ENCODE measurements around the gene ANO4. TPM values are rescaled to one million over a fixed set of nuclear protein-coding genes. Genes with fewer than 3 reads are reported as not detected.
A peak's percentile ranks its signal among the peaks of the same experiment; 100 is the strongest.
"Not testable (repeated sequence)": the region's sequence is repeated elsewhere in the genome, so short reads cannot be mapped to it uniquely, and the experiment has no call there.

Gene ANO4
- total and polyA plus RNA-seq, 9 donors, result 0.35 to 1.2 (median 0.71) TPM

- DNase-seq, result no peak
- no peaks in the 10 kb centered on the region for H3K36me3 ChIP-seq (ENCODE audit: control insufficient read depth, insufficient read depth, low read length)
- no peaks in the 10 kb centered on the region for H3K4me1 ChIP-seq (ENCODE audit: control insufficient read depth, insufficient read depth, low read length)
- H3K9me3 ChIP-seq (replicated peaks; ENCODE audit: control insufficient read depth, low read depth, low read length), result no peaks in the 10 kb centered on the region
- no CpG with 5 or more reads among the region's 3 CpGs for WGBS (ENCODE audit: insufficient coverage)
- no peaks in the 10 kb centered on the region for H3K27me3 ChIP-seq (ENCODE audit: control insufficient read depth, insufficient read depth, low read length)
- H3K27ac ChIP-seq (ENCODE audit: low read length), result no peak overlapping the region
- H3K4me3 ChIP-seq (ENCODE audit: low read length), result no peak overlapping the region
Observed at GRCh38 chr12:101089271-101089670, 294.7 kb downstream of the ANO4 start.

DNA sequence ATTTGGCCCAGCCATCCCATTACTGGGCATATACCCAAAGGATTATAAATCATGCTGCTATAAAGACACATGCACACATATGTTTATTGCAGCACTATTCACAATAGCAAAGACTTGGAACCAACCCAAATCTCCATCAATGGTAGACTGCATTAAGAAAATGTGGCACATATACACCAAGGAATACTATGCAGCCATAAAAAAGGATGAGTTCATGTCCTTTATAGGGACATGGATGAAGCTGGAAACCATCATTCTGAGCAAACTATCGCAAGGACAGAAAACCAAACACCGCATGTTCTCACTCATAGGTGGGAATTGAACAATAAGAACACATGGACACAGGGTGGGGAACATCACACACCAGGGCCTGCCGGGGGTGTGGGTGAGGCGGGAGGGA, 295.6 kb downstream of the ANO4 start:
- not testable (repeated sequence) for H3K9me3 ChIP-seq (replicated peaks; ENCODE audit: control insufficient read depth, low read depth, low read length); H3K27me3 ChIP-seq (ENCODE audit: control insufficient read depth, insufficient read depth, low read length); H3K27ac ChIP-seq (ENCODE audit: low read length); H3K4me3 ChIP-seq (ENCODE audit: low read length); DNase-seq; H3K36me3 ChIP-seq (ENCODE audit: control insufficient read depth, insufficient read depth, low read length); H3K4me1 ChIP-seq (ENCODE audit: control insufficient read depth, insufficient read depth, low read length)
- WGBS (ENCODE audit: insufficient coverage), result no CpG with 5 or more reads among the region's 4 CpGs

DNA sequence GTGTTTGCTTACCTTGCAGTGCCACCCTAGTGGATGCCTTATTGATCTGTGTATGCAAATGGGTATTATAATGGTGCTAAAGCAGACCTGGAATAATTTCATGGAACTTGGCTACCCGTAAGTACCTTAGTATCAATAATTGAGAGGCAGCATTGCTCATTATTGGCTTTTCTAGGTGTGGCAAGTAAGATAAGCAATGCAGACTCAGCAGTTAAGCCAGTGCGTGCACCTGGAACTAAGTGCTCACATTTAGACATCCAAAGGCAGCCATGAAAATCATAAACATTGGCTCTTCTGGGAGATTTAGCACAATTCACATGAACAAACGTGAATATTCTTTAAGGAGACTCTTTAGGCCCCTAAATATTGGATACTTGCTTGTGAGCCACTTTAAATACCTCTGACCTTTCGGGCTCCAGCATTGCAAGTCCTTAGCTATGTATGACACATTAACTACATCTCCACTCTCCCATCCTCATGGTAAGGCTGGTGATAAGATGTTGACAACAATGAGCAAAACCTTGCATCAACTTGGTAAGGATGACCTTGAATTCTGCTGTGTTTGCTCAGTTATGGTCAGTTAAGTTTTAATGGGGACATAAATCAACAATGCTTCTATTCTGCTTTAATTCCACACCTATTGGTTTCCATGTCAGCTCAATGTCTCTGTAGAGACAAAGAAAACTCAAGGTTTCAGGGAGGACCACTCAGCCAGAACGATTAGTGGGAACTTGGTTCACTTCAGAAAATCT, 303.4 kb downstream of the ANO4 start:
- H3K36me3 ChIP-seq (ENCODE audit: control insufficient read depth, insufficient read depth, low read length), result no peaks in the 10 kb centered on the region
- no peak for DNase-seq
- no peaks in the 10 kb centered on the region for H3K9me3 ChIP-seq (replicated peaks; ENCODE audit: control insufficient read depth, low read depth, low read length)
- H3K4me1 ChIP-seq (ENCODE audit: control insufficient read depth, insufficient read depth, low read length), result no peaks in the 10 kb centered on the region
- H3K27ac ChIP-seq (ENCODE audit: low read length), result no peak overlapping the region
- H3K27me3 ChIP-seq (ENCODE audit: control insufficient read depth, insufficient read depth, low read length), result no peaks in the 10 kb centered on the region
- 80% methylated on average over 2 of the region's 5 CpGs for WGBS (ENCODE audit: insufficient coverage)
- H3K4me3 ChIP-seq (ENCODE audit: low read length), result no peak overlapping the region

DNA sequence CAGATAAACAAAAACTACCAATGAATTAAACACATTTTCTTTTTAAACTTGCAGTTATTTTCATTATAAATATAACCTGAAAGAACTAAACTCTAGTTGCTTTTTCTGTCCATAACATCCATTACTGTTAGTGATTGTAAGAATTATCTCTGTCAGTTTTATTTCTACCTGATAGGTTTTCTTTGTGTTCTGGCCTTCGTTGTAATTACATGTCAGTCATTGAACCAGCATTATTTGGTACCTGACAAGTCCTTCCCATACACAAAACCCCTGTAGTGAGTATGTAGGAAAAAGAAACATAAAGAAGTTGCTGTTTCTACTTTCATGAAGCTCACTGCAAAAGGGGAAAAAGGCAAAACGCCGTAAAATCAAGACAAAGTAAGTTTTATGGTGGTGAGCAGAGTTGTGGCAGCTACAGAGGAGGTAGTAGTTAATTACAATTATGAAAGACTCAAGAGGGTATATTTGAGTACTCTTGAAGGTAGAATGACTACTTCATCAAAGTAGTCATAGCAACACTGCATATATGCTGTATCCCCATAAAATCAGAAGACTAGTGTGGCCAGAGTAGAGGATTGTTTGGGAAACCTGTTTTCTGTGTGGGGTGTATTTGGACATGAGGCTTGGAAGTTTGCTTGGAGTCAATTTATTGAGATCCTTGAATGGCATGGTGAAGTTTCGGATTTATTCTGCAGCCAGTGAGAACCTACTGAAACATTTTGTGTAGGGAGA, 312.6 kb downstream of the ANO4 start:
- Histone ChIP-seq H3K4me3 (ENCODE audit: low read length) (no peak overlapping the region), H3K4me1 (ENCODE audit: control insufficient read depth, insufficient read depth, low read length) (no peaks in the 10 kb centered on the region), H3K27me3 (ENCODE audit: control insufficient read depth, insufficient read depth, low read length) (no peaks in the 10 kb centered on the region), H3K36me3 (ENCODE audit: control insufficient read depth, insufficient read depth, low read length) (no peaks in the 10 kb centered on the region), H3K9me3 (replicated peaks; ENCODE audit: control insufficient read depth, low read depth, low read length) (peaks cover 2% of the 10 kb centered on the region), H3K27ac (ENCODE audit: low read length) (no peak overlapping the region)
- DNase-seq, result no peak
- 83% methylated on average over 3 of the region's 4 CpGs for WGBS (ENCODE audit: insufficient coverage)

DNA sequence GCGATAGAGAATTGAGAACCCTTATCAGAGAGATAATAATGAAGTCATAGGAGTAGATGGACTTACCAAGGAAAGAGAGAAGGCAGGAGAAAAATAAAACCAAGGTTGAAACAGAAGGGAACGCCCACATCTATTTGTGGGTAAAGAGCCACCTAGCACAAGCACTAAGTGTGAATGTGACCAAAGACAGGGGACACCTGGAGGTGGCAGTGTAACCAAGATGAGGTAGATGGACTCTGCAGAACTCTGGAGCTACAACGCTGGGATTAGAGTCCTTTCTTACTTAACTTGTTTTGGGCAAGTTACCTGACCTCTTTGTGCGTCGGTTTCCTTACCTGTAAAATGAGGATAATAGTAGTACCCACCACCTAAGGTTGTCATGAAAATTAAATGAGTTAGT, 313.6 kb downstream of the ANO4 start:
- H3K4me1 ChIP-seq (ENCODE audit: control insufficient read depth, insufficient read depth, low read length), result no peaks in the 10 kb centered on the region
- peaks cover 2% of the 10 kb centered on the region for H3K9me3 ChIP-seq (replicated peaks; ENCODE audit: control insufficient read depth, low read depth, low read length)
- no peaks in the 10 kb centered on the region for H3K36me3 ChIP-seq (ENCODE audit: control insufficient read depth, insufficient read depth, low read length)
- H3K27me3 ChIP-seq (ENCODE audit: control insufficient read depth, insufficient read depth, low read length), result no peaks in the 10 kb centered on the region
- H3K27ac ChIP-seq (ENCODE audit: low read length), result no peak overlapping the region
- WGBS (ENCODE audit: insufficient coverage), result 85% methylated on average over 3 of the region's 5 CpGs
- no peak for DNase-seq
- H3K4me3 ChIP-seq (ENCODE audit: low read length), result no peak overlapping the region

DNA sequence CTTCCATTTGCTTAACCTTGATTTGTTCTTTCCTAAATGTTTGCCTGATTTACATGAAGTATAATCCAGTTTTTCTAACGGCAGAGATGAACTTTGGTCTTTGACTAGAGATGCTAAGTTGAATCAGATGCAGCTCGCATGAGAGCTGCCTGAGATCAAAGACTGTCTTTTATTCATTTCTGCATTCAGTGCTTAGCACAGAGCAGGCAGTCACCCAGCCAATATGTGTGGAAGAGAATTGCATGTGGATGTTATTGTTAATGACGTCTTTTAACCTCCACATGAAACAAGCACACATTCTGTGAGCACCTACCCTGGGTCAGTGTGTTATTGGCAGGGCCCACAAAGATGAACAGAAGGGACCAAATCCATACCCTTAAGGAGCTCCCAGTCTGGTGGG, 316.3 kb downstream of the ANO4 start:
- no peak overlapping the region for H3K27ac ChIP-seq (ENCODE audit: low read length)
- no peaks in the 10 kb centered on the region for H3K36me3 ChIP-seq (ENCODE audit: control insufficient read depth, insufficient read depth, low read length)
- no peak for DNase-seq
- H3K4me3 ChIP-seq (ENCODE audit: low read length), result no peak overlapping the region
- WGBS (ENCODE audit: insufficient coverage), result no CpG with 5 or more reads among the region's 3 CpGs
- H3K9me3 ChIP-seq (replicated peaks; ENCODE audit: control insufficient read depth, low read depth, low read length), result no peaks in the 10 kb centered on the region
- no peaks in the 10 kb centered on the region for H3K27me3 ChIP-seq (ENCODE audit: control insufficient read depth, insufficient read depth, low read length)
- H3K4me1 ChIP-seq (ENCODE audit: control insufficient read depth, insufficient read depth, low read length), result no peaks in the 10 kb centered on the region

DNA sequence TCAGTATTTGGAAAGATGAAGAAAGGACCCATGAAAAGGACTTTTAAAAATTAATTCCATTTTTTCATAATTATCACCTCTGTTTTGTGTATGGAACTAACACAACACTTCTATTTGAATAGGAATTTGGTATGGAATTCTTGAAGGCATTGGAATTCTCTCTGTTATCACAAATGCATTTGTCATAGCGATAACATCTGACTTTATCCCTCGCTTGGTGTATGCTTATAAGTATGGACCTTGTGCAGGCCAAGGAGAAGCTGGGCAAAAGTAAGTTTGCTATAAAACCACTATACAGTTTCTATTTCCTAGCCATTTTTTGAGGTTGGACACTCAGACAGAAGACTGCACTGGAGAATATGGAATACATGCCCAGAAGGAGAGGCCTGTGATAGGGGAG, 316.9 kb downstream of the ANO4 start:
- Histone ChIP-seq H3K36me3 (ENCODE audit: control insufficient read depth, insufficient read depth, low read length) (no peaks in the 10 kb centered on the region), H3K4me3 (ENCODE audit: low read length) (no peak overlapping the region), H3K9me3 (replicated peaks; ENCODE audit: control insufficient read depth, low read depth, low read length) (no peaks in the 10 kb centered on the region), H3K27me3 (ENCODE audit: control insufficient read depth, insufficient read depth, low read length) (no peaks in the 10 kb centered on the region), H3K4me1 (ENCODE audit: control insufficient read depth, insufficient read depth, low read length) (no peaks in the 10 kb centered on the region), H3K27ac (ENCODE audit: low read length) (no peak overlapping the region)
- no CpG with 5 or more reads among the region's 2 CpGs for WGBS (ENCODE audit: insufficient coverage)
- no peak for DNase-seq

GRCh38 chr12:101115326-101115725, 320.8 kb downstream of the ANO4 start:
- no peak for DNase-seq
- H3K4me3 ChIP-seq (ENCODE audit: low read length), result no peak overlapping the region
- H3K9me3 ChIP-seq (replicated peaks; ENCODE audit: control insufficient read depth, low read depth, low read length), result no peaks in the 10 kb centered on the region
- H3K27ac ChIP-seq (ENCODE audit: low read length), result no peak overlapping the region
- WGBS (ENCODE audit: insufficient coverage), result no CpG with 5 or more reads among the region's 2 CpGs
- no peaks in the 10 kb centered on the region for H3K4me1 ChIP-seq (ENCODE audit: control insufficient read depth, insufficient read depth, low read length)
- H3K36me3 ChIP-seq (ENCODE audit: control insufficient read depth, insufficient read depth, low read length), result no peaks in the 10 kb centered on the region
- H3K27me3 ChIP-seq (ENCODE audit: control insufficient read depth, insufficient read depth, low read length), result no peaks in the 10 kb centered on the region

- H3K4me3 ChIP-seq (ENCODE audit: low read length), result no peak overlapping the region
- H3K27me3 ChIP-seq (ENCODE audit: control insufficient read depth, insufficient read depth, low read length), result no peaks in the 10 kb centered on the region
- no peaks in the 10 kb centered on the region for H3K4me1 ChIP-seq (ENCODE audit: control insufficient read depth, insufficient read depth, low read length)
- WGBS (ENCODE audit: insufficient coverage), result 52% methylated on average over 2 of the region's 4 CpGs
- H3K36me3 ChIP-seq (ENCODE audit: control insufficient read depth, insufficient read depth, low read length), result no peaks in the 10 kb centered on the region
- H3K9me3 ChIP-seq (replicated peaks; ENCODE audit: control insufficient read depth, low read depth, low read length), result no peaks in the 10 kb centered on the region
- DNase-seq, result peak; percentile 13
- peak overlapping the region; percentile 30 for H3K27ac ChIP-seq (ENCODE audit: low read length)
Observed at GRCh38 chr12:101116911-101117310, 322.3 kb downstream of the ANO4 start.

DNA sequence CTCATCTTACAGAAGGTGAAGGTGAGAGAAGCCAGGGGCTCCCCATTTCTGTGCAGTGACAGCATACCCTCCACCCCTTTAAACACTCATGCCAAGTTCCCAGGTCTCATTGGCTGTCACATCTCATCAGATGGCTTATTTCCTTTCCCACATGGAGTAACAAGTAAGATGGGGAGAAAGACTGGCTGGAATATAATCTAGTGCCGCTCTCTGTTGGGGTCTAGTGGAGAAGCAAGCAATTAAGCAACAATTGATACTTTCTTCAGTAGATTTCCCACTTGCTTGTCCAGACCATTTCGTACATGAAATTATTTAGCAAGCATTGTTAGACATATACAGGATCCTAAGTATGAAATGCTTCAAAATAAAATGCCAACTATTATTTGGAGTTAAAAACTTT, 323.3 kb downstream of the ANO4 start:
- H3K4me1 ChIP-seq (ENCODE audit: control insufficient read depth, insufficient read depth, low read length), result no peaks in the 10 kb centered on the region
- H3K9me3 ChIP-seq (replicated peaks; ENCODE audit: control insufficient read depth, low read depth, low read length), result no peaks in the 10 kb centered on the region
- H3K36me3 ChIP-seq (ENCODE audit: control insufficient read depth, insufficient read depth, low read length), result no peaks in the 10 kb centered on the region
- H3K4me3 ChIP-seq (ENCODE audit: low read length), result no peak overlapping the region
- H3K27me3 ChIP-seq (ENCODE audit: control insufficient read depth, insufficient read depth, low read length), result no peaks in the 10 kb centered on the region
- no peak for DNase-seq
- H3K27ac ChIP-seq (ENCODE audit: low read length), result no peak overlapping the region
- WGBS (ENCODE audit: insufficient coverage), result no CpG with 5 or more reads among the region's 2 CpGs

Data from muscle of leg (tissue), 11 donors.